Uterus (tissue), 2 donors: ENCODE data around the gene ACSF3.

ENCODE experiments used
- CTCF ChIP-seq, 4 experiments: fragments of 200-600 bp in 2 of 4; fragments of 450-650 bp in 2 of 4; sonication (generic) in 2 of 4; IDR thresholded peaks; one replicate each; pipeline ENCODE4 v1.5.1; 2016 to 2019; ENCODE audit warnings: antibody characterized with exemption in 4 of 4, mild to moderate bottlenecking in 2 of 4, moderate library complexity in 1 of 4
- POLR2A ChIP-seq, 2 donors: fragments of 450-650 bp; IDR thresholded peaks; one replicate each; pipeline ENCODE4 v1.6.1; 2016; ENCODE audit warnings: antibody characterized with exemption in 2 of 2, mild to moderate bottlenecking in 1 of 2, moderate library complexity in 1 of 2

GRCh38 chr16:89123831-89124100, 30.1 kb downstream of the ACSF3 start:
- TF ChIP-seq CTCF (IDR thresholded peaks at IDR 0.05) (no peak), POLR2A (IDR thresholded peaks at IDR 0.05) (no peak)
